ENCODE results near the gene FAM193B.

Gene FAM193B

DNA sequence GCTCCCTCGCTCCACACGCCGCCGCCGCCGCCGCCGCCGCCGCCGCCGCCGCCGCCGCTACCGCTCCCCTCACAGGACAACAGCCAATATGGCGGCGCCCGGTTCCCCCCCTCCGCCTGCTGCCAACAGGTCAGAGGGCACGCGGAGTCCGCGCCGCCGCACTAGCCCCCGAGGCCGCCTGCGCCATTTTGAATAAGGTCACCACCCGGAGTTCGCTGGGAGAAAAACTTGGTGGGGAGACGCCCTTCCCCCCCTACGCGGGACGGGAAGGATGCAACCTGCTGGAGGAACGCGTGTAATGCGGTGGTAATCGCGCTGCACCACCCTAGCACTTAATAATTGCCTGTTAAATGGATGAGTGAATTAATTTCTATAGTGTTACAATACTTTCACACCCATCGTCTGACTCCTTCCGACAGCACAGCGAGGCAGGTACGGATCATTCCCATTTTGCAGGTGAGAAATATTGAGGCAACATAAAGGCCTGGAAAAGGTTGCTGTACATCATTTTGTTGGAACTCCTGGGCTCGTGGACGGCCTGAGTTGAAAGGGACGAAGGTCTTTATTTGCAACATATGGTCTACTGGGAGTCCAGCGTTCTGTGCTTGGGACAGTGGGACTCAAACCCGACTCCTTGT lies at the start of gene FAM193B:
Gene FAM193B, minus strand, starts transcription at position 90 of the 638 bp plus-strand sequence. CDS start 105 bp downstream, outside the sequence.
- DNase-seq (ENCODE audit: low read depth in 1 of 2, low spot score in 1 of 2), result peak; percentile 91 to 94

- no peak for DNase-seq (ENCODE audit: low read depth in 1 of 2, low spot score in 1 of 2)
Measured at GRCh38 chr5:177604116-177604521, 49.8 kb upstream of the FAM193B start.

- DNase-seq (ENCODE audit: low read depth in 1 of 2, low spot score in 1 of 2), result no peak
Measured at GRCh38 chr5:177603631-177604030, 49.3 kb upstream of the FAM193B start.

GRCh38 chr5:177602458-177602830 lies 48.1 kb upstream of the FAM193B start:
- DNase-seq (ENCODE audit: low read depth in 1 of 2, low spot score in 1 of 2), result no peak

DNA sequence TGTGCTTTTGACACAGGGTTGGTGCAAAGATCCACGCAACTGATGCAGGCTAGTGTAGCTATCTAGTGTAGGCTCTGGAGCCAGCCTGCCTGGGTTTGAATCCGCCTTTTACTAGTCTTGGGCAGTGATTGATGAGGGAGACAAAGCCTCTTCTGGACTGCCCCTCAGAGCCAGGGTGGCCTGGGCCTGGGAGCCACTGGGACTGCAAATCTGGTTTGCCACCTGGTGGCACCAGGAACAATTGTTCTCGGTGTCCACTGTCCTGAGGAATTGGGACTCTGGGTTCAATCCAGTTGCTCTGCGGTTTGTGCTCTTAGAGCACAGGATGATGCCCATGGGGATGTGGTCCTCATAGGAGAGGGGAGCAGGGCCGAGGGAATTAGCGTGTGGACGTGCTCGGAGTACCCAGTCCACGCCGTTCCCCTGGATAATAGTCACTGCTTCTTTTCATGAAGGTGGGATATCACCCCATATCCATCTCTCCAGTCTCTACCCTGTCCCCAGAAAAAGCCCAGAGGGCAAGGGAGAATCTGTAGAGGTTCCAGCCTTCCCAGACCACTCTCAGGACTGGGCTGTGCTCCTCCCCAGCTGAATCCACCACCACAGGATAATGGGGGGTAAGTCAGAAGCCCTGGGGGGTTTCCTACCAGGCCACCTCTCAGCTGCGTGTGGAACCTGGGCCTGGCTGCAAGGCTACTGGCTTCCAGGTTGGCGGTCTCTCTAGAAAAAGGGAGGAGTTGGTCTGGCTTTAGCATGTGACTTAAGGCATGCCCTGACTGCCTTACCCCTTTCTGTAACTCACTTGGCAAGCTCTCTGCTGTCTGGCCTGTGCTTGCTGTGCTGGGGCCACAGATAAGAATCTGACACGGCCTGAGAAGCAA lies 47.5 kb upstream of the FAM193B start:
- no peak for DNase-seq (ENCODE audit: low read depth in 1 of 2, low spot score in 1 of 2)

- no peak for DNase-seq (ENCODE audit: low read depth in 1 of 2, low spot score in 1 of 2)
Measured at GRCh38 chr5:177601126-177601525, 46.8 kb upstream of the FAM193B start.

- no peak for DNase-seq (ENCODE audit: low read depth in 1 of 2, low spot score in 1 of 2)
Measured at GRCh38 chr5:177600508-177601018, 46.2 kb upstream of the FAM193B start.

GRCh38 chr5:177599731-177600507 lies 45.6 kb upstream of the FAM193B start, which contains the start of gene B4GALT7:
B4GALT7 (plus strand) TSS chr5:177600132; CDS start chr5:177600211, 79 bp downstream.
- peak; percentile 78 to 87 for DNase-seq (ENCODE audit: low read depth in 1 of 2, low spot score in 1 of 2)

- DNase-seq (ENCODE audit: low read depth in 1 of 2, low spot score in 1 of 2), result no peak
Measured at GRCh38 chr5:177598477-177598876, 44.1 kb upstream of the FAM193B start.

DNA sequence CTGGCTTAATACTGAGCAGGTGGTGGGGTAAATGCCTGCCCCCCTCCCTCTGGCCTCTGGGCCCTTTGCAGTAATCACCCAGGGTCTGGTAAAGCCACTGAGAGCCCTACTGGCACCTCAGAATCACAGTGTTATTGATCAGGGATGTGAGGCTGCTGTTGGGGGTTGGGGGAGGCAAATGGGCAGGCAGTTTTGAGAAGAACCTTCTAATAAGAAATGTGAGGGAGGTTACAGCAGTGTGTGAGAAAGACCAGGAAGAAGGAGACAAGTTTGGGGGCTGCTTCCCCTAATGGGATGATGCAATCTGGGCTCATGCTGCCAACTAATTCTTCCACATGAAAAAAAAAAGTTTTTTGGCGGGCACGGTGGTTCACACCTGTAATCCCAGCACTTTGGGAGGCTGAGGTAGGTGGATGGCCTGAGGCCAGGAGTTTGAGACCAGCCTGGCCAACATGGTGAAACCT lies 42.4 kb upstream of the FAM193B start:
- no peak for DNase-seq (ENCODE audit: low read depth in 1 of 2, low spot score in 1 of 2)

- no peak for DNase-seq (ENCODE audit: low read depth in 1 of 2, low spot score in 1 of 2)
Measured at GRCh38 chr5:177595991-177596774, 41.8 kb upstream of the FAM193B start.

DNA sequence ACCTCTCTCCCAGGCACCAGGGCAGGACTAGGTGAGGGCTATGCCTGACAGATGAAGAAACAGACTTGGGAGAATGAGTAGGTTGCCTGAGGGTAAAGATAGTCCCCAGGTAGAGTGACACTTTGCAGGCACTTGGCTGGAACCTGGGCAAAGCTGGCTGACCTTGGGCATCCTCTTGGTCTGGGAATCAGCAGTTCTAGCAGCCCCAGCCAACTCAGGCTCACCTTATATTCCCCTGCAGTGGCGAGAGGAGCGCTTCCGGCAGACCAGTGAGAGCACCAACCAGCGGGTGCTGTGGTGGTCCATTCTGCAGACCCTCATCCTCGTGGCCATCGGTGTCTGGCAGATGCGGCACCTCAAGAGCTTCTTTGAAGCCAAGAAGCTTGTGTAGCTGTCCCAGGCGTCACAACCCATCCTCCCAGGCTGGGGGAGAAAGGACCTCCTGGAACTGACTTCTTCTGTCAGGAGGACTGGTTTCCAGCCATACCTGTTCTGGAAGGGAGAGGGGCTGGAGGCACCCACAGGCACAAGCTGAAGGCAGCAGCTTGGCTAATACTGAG lies 40.7 kb upstream of the FAM193B start:
- DNase-seq (ENCODE audit: low read depth in 1 of 2, low spot score in 1 of 2), result no peak

GRCh38 chr5:177594071-177594470 lies 39.7 kb upstream of the FAM193B start:
- no peak for DNase-seq (ENCODE audit: low read depth in 1 of 2, low spot score in 1 of 2)

GRCh38 chr5:177593511-177593910 lies 39.1 kb upstream of the FAM193B start:
- no peak for DNase-seq (ENCODE audit: low read depth in 1 of 2, low spot score in 1 of 2)

DNA sequence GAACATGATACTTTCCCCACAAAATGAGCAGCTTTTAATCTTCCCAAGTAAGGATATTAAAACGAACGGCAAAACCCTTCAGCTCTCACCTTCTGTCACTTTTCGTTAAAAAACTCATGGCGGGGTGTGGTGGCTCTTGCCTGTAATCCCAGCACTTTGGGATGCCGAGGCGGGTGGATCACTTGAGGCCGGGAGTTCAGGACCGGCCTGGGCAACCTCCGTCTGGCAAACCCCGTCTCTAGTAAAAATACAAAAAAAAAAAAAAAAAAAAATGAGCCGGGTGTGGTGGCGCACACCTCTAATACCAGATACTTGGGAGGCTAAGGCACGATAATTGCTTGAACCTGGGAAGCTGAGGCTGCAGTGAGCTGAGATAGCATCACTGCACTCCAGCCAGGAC lies 38.5 kb upstream of the FAM193B start:
- DNase-seq (ENCODE audit: low read depth in 1 of 2, low spot score in 1 of 2), result no peak

DNA sequence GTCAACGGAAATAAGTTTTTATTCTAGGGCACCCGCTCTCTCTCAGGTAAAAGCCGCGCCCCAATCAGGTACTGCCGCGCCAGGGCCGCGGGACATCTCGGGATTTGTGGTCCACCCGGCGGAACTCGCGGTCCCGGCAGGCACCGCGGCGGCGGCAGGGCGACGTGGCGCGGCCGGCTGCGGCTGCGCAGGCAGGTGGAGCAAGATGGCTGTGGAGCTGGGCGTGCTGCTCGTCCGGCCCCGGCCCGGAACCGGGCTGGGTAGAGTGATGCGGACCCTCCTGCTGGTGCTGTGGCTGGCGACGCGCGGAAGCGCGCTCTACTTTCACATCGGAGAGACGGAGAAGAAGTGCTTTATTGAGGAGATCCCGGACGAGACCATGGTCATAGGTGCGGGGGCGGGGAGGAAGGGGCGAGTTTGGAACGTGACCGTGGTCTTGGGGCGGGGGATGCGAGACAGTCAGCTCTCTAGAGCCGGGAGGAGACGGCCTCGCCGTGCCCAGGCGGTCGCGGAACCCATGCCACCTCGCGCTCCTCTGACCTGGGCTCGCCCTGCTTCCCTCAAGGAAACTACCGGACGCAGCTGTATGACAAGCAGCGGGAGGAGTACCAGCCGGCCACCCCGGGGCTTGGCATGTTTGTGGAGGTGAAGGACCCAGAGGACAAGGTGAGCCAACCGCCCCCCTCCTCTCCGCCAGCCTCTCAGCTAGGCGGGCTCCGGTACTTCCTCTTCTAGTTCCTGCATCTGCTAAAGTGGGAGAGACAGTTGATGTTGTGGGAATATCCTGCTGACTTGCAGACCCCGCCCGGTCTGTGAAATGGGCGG lies 37.9 kb upstream of the FAM193B start, which contains the start of gene TMED9:
Gene TMED9, plus strand, starts transcription at position 194 of the 825 bp plus-strand sequence. Its CDS starts 12 bp downstream, at position 206.
- DNase-seq (ENCODE audit: low read depth in 1 of 2, low spot score in 1 of 2), result peak; percentile 72 to 78

DNA sequence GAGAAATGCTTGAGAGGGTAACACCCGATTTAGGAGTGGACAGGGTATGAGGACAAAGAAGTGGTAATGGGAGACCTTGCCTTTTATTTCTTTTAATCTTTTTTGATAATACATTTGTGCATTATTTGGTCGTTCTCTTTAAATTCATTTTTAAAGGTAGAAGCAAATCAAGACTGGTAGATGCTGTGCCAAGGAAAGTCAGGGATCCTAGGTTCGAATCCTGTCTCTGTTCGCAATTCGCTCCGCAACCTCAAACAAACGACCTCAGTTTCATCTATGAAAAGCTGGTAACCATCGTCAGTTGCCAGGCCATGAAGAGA lies 37.3 kb upstream of the FAM193B start:
- no peak for DNase-seq (ENCODE audit: low read depth in 1 of 2, low spot score in 1 of 2)

- no peak for DNase-seq (ENCODE audit: low read depth in 1 of 2, low spot score in 1 of 2)
Measured at GRCh38 chr5:177590406-177590805, 36.0 kb upstream of the FAM193B start.

DNA sequence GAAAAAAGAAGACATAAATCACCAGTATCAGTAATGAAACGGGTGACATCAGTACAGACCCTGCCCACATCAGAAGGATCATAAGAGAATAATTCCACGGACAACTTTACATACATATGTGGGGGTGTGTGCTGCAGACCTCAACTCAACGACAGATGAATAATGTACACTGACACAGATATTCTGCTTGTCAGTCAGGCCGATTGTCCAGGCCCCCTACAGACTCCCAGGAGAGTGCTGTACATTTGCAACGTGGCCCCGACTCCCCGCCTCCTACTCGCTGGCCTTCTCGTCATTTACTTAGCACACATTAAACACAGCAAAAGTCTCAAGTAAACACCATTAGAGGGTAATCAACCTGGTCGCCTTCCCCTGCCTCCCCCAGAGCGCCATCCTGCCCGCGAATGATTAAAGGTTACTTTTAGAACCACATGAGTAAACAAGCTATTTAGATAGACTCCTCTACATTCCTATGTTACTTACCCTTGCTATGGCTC lies 34.1 kb upstream of the FAM193B start:
- DNase-seq (ENCODE audit: low read depth in 1 of 2, low spot score in 1 of 2), result no peak

Data from activated CD4-positive, alpha-beta T cell treated with anti-CD3 and anti-CD28 coated beads, Interleukin-2, amount 50 U/mL, for 24 hours (primary cell).